PC-9 (cell line): Measurements from ENCODE around the gene TNFRSF8.
"Not testable (repeated sequence)": the region's sequence is repeated elsewhere in the genome, so short reads cannot be mapped to it uniquely, and the experiment has no call there.

Experiments used
- CTCF ChIP-seq: fragments of 200-600 bp; sonication (generic); conservative IDR thresholded peaks from 2 replicates; pipeline ENCODE4 v1.6.1; 2017; ENCODE audit warnings: mixed run types, antibody characterized with exemption, mild to moderate bottlenecking, moderate library complexity
- EZH2 ChIP-seq: fragments of 200-600 bp; sonication (generic); IDR thresholded peaks from 2 replicates; pipeline ENCODE4 v1.8.0; 2017; ENCODE audit warnings: antibody characterized with exemption, low read depth

GRCh38 chr1:12101120-12101519, 38.0 kb downstream of the TNFRSF8 start:
- TF ChIP-seq CTCF, EZH2: not testable (repeated sequence)
